ENCODE results near the gene MYD88. TPM values are rescaled to one million over a fixed set of nuclear protein-coding genes. Genes with fewer than 3 reads are reported as not detected.

Gene MYD88
- total and polyA plus RNA-seq, 9 of the 15 experiments (the other 6 are each of a cell fraction or from before 2014, with no cell fraction given) = 3.2 to 47.3 (median 27.6) TPM

GRCh38 chr3:38164952-38165721 lies 26.7 kb downstream of the MYD88 start, which contains the start of gene OXSR1 (continued):
- TF ChIP-seq ESRRA (IDR thresholded peaks at IDR 0.05; ENCODE audit: borderline replicate concordance, low read depth) (peak; percentile 89), ZNF431 (CRISPR knock-in tag; IDR thresholded peaks at IDR 0.05) (no peak), SPI1 (IDR thresholded peaks at IDR 0.05; ENCODE audit: borderline replicate concordance, low read depth, low read length) (peak; percentile 90), IRF9 (tag; IDR thresholded peaks at IDR 0.05) (0 out of 2 replicates have a peak, but pooled peaks have one; percentile 35), UBTF (IDR thresholded peaks at IDR 0.05; ENCODE audit: borderline replicate concordance in 1 of 2, low read depth in 2 of 2, low read length in 2 of 2) (peak; percentile 36 to 43; a peak in 1 of 4 replicates), RCOR1 (IDR thresholded peaks at IDR 0.05; ENCODE audit: borderline replicate concordance in 1 of 2, low read depth in 2 of 2, low read length in 2 of 2) (peak in 1 of 2 experiments; percentile 73; a peak in 2 of 4 replicates), ZNF316 (IDR thresholded peaks at IDR 0.05) (no peak), DNMT1 (IDR thresholded peaks at IDR 0.05) (no peak), ILK (tag; IDR thresholded peaks at IDR 0.05; ENCODE audit: borderline replicate concordance, low read depth) (no peak), NR2F6 (CRISPR knock-in tag; IDR thresholded peaks at IDR 0.05) (0 out of 2 replicates have a peak, but pooled peaks have one; percentile 36), ZNF507 (tag; conservative IDR thresholded peaks at IDR 0.05) (no peak), RHOXF2B (CRISPR knock-in tag; conservative IDR thresholded peaks at IDR 0.05) (0 out of 2 replicates have a peak, but pooled peaks have one; percentile 65), ELF2 (CRISPR knock-in tag; IDR thresholded peaks at IDR 0.05) (peak; percentile 54; the same call in 1 of the 2 replicates), TAF15 (IDR thresholded peaks at IDR 0.05; ENCODE audit: low read depth, low read length) (no peak), SMARCA4 (IDR thresholded peaks at IDR 0.05) (no peak)
- TF ChIP-seq, protein P1, sequence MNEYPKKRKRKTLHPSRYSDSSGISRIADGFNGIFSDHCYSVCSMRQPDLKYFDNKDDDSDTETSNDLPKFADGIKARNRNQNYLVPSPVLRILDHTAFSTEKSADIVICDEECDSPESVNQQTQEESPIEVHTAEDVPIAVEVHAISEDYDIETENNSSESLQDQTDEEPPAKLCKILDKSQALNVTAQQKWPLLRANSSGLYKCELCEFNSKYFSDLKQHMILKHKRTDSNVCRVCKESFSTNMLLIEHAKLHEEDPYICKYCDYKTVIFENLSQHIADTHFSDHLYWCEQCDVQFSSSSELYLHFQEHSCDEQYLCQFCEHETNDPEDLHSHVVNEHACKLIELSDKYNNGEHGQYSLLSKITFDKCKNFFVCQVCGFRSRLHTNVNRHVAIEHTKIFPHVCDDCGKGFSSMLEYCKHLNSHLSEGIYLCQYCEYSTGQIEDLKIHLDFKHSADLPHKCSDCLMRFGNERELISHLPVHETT (CRISPR knock-in tag; conservative IDR thresholded peaks at IDR 0.05 in 1 of 2, IDR thresholded peaks at IDR 0.05 in 1 of 2) = peak in 1 of 2 experiments; percentile 85; a peak in 2 of 4 replicates
- TF ChIP-seq, protein P2, sequence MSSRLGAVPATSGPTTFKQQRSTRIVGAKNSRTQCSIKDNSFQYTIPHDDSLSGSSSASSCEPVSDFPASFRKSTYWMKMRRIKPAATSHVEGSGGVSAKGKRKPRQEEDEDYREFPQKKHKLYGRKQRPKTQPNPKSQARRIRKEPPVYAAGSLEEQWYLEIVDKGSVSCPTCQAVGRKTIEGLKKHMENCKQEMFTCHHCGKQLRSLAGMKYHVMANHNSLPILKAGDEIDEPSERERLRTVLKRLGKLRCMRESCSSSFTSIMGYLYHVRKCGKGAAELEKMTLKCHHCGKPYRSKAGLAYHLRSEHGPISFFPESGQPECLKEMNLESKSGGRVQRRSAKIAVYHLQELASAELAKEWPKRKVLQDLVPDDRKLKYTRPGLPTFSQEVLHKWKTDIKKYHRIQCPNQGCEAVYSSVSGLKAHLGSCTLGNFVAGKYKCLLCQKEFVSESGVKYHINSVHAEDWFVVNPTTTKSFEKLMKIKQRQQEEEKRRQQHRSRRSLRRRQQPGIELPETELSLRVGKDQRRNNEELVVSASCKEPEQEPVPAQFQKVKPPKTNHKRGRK (tag; IDR thresholded peaks at IDR 0.05) = no peak
